ENCODE measurements around the gene PARD3B.

GRCh38 chr2:204779771-204780170 lies 234.5 kb downstream of the PARD3B start:
- TF ChIP-seq, protein P1, sequence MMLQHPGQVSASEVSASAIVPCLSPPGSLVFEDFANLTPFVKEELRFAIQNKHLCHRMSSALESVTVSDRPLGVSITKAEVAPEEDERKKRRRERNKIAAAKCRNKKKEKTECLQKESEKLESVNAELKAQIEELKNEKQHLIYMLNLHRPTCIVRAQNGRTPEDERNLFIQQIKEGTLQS (IDR thresholded peaks at IDR 0.05; ENCODE audit: insufficient read depth, low read depth, low read length), result no peak
- TF ChIP-seq, protein P2, sequence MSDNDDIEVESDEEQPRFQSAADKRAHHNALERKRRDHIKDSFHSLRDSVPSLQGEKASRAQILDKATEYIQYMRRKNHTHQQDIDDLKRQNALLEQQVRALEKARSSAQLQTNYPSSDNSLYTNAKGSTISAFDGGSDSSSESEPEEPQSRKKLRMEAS (IDR thresholded peaks at IDR 0.05), result no peak
- no peak for TF ChIP-seq NANOG (IDR thresholded peaks at IDR 0.05; ENCODE audit: insufficient read depth, low read depth, low read length, poor library complexity, severe bottlenecking)

Measured in H1 (cell line).